DMS153 treated with DMSO at 0.1 percent for 48 hours (cell line): ENCODE measurements around the gene MYF5.

Source experiments
- DNase-seq: peaks from one replicate; lab custom pipeline; 2025; ENCODE audit not compliant: unreplicated experiment; lab: John Stamatoyannopoulos, UW

Gene MYF5

DNA sequence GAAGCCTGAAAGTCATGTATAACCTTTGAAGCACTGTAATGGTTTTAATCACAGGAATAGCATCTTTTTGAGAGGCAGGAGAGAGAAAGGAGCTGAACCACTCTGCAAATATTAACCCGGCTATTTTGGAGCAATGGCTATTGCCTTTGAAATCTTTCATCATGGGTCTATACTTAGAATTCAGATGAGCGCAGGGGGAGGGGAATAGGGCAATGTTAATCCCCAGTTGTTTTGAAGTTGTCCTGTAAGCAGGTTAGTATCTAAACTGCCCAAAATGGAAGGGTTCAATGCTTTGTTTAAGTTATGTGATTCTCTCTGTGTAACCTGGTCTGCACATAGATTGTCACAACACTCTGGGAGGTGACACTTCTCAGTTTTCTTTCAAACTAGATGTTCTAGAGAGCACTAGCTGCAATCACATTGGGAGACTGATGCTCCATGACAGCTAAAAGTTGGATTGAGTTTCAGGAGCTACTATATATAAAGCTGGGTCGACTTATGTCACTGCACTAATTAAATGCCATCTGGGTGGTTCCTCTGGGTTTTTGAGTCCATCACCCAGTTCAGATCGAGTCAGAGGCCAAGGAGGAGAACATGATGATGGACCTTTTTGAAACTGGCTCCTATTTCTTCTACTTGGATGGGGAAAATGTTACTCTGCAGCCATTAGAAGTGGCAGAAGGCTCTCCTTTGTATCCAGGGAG, 9.4 kb upstream of the MYF5 start, which contains the start of gene MYF6:
Gene MYF6, plus strand, starts transcription at position 509 of the 704 bp plus-strand sequence. Its CDS starts 86 bp downstream, at position 595.
- no peak for DNase-seq

DNA sequence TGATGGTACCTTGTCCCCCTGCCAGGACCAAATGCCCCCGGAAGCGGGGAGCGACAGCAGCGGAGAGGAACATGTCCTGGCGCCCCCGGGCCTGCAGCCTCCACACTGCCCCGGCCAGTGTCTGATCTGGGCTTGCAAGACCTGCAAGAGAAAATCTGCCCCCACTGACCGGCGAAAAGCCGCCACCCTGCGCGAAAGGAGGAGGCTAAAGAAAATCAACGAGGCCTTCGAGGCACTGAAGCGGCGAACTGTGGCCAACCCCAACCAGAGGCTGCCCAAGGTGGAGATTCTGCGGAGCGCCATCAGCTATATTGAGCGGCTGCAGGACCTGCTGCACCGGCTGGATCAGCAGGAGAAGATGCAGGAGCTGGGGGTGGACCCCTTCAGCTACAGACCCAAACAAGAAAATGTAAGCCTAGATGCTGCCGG, 8.9 kb upstream of the MYF5 start:
- DNase-seq = no peak

DNA sequence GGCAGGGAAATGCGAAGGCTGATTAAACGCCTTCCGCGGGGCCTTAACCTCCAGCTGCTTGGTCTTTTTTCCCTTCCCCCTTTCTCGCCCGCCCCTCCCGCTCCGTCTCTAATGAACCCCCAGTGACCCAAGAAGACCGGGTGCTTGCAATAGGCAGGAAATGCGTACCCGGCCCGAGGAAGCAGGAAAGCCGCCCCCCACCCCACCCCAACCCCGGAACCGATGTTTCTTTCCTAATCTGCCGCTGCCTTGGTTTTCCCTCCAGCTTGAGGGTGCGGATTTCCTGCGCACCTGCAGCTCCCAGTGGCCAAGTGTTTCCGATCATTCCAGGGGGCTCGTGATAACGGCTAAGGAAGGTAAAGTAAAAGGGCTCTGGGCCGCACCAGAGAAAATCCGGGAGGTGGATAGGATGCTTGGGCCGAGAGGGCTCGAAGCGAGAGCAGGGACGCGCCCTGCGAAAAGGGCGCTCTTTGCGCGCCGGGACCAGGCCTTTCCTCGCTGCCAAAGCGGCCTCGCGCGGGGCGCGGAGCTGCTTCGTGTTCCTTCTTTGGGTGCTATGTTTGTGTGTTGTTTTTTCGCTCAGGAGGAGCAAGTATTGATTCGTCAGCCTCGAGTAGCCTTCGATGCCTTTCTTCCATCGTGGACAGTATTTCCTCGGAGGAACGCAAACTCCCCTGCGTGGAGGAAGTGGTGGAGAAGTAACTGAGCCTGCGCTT, 8.3 kb upstream of the MYF5 start:
- no peak for DNase-seq

DNA sequence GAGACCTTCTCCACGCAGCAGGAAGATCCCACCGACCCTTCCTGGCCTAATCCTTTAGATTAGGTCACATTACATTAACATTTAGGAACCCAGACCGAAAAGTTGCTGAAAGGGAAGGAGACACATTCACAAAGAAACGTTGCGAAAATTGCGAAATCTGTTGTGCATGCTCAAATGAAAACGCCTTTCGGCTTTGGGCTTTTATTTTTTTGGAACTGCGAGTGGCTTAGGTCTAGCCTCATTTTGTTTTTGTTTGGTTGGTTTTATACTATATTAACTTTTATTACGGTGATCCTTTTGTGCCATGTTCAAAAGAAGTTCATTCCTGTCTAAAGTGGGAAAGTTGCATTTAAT, 7.8 kb upstream of the MYF5 start:
- DNase-seq = no peak

DNA sequence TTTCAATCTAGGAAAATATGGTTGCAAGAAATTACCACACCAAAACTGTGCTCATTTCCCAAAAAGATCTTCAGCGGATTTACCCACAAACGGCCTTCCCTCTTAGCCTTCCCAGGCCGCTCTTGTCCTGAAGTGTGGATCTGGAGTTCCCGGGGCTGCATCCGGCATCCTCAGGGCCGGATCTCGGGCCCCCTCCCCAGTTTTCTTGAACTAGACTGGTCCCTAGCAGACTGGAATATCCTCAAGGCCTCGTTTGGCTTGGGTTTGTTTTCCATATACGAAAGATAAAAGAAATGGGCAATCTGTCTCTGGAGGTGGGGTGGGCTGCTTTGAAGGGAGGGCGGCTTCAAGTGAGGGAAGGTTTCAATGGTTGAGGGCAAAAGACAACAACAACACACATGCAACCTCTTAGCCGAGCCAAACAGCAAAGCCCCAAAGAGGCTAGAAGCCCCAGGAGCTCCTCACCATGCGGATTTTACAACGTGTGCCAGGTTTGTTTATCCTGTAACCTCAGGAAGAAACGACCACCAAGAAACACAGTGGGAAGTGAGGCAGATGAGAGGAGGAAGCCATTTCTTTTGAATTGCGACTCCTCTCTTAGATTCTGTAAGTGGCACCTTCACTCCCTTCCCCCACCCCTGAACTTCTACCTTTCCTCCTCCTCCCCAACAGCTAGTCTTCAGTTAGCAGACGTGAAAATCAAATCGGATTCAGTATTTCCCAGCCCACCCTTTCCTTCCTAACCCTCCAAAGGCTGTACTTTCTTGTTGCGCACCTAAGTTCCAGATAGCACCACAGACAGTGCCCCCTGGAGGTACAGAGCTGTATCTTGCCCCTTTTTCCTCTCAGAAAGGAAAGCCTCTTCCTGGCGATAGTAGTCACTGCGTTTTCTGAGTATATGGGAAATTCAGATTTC, 6.6 kb upstream of the MYF5 start:
- DNase-seq = no peak

DNA sequence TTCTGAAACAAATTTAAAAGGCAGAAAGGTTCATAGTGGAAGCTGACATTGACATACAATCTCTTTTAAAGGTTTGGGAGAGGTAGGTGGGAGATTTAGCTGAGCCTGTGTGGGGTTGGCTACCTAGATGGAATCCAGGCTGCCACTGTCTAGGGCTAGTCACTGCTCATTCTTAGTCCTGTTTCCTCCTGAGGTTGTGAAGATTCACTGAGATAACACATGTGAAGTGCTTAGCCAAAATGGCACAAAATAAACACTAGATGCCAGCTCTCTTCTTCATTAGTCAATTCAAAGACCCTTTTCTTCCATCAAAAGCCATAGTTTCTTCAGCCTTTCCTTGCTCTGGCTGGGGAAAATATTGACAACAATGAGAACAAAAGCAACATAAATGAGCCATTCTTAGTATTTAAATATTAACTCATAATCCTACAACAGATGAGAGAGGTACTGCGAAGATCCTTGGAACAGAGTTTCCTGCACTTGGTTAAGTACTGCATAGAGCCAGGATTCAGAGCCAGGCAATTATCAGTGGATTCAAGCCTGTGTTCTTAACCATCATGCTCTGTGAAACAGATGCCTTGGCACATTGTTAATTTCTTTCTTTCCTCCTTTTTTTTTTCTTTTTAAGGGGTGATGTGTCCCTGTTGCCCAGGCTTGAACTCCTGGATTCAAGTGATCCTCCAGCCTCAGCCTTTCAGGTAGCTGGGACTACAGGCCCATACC, 5.8 kb upstream of the MYF5 start:
- no peak for DNase-seq

DNA sequence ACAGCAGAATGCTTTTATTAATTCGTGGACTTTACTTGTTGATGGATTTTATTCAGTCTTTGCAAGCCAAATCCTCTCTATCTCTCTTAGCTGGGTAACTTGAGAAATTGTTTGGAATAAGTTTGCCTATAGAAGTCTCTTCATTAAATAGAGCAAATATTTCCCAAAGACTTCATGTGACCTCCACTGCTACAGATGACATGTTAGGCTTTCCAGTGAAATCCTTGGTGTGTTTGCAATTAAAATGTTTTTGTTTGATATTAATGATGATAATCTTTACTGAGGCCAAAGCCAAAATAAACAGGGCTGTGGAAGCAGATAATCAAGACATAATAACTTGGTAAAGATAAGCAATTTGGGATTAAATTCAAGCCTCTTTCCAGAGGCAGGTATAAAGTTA, 4.8 kb upstream of the MYF5 start:
- no peak for DNase-seq

DNA sequence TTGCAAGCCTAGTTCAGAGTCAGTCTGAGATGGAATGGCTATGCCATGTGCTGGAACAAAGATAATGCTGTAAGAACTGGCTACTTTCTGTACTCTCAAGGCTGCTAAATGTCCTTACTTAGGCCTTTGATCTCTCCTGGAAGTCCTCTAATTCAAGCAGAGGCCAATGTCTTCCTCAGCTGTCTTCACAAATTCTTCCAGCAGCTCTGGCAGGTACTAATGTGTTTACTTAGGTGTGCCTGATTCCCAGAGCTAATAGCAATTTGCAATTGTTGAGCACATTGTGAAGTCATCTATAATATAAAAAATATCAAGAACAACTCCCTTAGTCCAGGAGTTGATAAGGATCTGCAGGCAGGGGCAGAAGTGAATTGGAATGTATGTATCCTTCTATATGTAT, 3.8 kb upstream of the MYF5 start:
- no peak for DNase-seq

DNA sequence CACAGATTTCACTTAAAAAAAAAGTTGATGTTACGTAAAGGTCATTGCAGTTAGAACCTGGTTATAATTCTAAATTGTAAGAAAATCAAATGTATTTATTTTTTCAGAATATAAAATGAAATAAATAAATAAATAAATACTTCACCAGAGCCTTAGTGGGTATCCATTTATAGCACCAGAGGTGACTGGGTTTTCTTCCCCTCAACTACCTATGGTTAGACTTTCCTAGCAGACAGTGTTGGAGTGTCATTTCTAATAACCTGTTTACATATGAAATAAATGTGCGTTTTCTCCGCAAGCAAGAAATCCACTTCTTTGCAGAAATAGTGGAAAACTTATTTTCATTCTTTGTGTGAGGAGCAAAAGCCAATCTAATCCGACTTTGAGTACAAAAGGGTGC, 3.3 kb upstream of the MYF5 start:
- DNase-seq = no peak

DNA sequence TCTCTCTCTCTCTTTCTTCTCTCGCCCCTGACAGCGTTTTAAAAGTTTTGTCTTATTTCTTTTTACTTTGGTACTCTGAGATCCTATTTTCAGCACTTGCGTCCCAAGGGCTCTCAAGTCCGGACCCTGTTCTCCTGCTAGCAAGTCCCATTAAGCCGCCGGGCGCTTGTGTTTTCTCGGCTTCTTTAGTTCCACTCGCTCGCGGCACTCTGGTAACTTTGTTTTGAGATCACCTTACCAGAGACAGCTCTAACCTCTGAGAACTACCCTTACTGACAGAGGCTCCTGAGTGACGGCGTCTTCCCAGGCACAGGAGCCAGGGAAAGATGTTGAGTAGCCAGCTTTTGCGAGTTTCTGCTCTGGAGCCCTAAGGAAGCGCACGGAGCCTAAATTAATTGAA, 2.7 kb upstream of the MYF5 start:
- no peak for DNase-seq

DNA sequence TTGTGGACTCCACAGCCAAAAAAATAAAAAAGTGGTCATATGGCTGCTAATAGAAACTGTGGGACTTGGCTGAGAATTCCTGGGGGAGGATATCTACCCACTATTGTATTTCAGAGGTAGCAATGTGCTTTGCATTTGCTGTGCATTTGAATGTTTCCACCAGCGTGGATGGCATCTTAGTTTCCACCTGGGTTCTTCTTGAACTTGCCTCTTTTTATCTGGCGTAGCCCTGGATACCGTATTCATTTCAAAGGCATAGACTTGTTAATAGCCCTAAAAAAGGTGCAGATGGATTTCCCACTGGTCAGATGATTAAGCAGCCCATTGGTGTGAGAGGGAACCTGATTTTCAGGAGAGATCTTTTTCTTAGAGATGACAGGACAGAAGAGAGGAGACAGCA, 1.9 kb upstream of the MYF5 start:
- DNase-seq = no peak

DNA sequence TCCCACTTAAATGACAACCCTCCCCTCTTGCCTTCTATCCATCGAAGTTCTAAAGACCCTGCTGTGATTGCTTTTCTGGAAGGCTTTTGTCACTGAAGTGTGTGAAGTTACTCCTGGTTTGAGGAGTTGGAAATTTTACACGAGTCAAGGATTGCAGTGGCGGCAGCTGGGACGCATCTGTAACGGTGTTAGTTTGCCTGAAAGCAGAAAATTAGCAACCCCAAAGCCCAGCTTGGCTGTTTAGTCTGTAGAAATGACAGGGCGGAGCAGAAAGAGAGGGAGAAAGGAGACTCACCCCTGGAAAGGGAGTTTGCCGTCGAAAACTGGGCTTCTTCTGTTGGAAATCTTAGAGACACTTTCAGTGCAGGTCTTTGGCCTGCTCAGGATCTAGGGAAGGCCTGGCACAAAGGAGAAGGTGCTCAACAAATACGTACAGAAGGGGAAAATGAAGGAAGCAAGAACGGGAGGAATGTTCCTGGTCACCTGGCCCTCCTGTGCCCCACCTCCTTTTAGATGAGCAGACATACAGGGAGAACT, 931 bp upstream of the MYF5 start:
- DNase-seq = no peak

DNA sequence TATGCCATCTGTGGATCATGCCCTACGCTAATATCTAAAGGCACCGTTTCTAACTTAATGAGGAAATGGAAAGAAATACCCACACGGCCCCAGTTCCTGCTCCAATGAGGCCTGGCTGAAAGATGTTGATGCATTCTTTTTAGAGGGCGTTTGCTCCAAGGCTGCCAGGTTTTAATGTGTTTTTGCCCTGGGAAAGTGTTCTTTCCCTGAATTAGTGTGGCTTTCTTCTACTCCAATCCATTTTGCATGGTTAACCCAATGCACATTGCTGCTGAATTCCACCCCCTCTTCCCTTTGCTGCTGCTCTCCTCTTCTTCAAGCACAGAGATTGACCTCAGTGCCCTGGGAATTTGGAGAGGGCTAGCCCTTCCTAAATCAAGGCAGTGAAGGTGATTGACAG, 1.1 kb downstream of the MYF5 start:
- DNase-seq = no peak

DNA sequence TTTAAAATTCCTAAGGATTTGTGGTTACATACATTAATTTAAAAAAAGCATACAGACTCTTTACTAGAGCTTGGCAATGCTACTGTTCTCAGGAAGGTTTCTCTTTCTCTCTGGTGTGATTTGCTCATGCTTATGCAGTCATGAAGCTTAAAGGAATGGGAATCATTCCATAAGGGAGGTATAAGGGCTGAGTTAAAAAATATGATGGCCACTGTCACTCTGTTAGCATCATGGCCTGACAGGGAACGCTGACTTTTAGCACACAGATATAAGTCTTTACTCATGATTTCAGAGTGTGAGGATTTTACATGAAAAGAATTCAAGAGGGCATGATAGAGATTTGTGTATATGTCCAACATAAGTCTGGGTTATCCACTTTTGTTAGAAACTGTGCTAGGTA, 3.8 kb downstream of the MYF5 start:
- DNase-seq = no peak

DNA sequence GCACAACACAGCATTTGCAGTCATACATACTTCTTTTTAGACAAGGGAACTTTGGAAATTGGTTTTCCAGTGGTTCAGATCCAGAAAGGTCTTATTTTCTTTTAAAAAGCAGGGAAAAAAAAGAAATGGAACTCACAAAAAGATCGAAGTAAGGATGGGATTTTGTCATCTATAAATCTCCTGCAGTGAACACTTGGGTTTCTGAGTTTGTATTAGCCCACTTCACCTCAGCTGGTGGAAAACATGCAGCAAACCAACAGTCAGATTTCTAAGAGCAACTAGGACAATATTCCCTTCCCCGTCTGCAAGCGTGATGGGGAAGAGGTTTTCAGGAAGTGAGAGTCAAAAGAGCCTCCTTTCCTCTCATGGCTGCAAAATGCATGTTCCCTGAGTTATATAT, 4.6 kb downstream of the MYF5 start:
- DNase-seq = no peak

DNA sequence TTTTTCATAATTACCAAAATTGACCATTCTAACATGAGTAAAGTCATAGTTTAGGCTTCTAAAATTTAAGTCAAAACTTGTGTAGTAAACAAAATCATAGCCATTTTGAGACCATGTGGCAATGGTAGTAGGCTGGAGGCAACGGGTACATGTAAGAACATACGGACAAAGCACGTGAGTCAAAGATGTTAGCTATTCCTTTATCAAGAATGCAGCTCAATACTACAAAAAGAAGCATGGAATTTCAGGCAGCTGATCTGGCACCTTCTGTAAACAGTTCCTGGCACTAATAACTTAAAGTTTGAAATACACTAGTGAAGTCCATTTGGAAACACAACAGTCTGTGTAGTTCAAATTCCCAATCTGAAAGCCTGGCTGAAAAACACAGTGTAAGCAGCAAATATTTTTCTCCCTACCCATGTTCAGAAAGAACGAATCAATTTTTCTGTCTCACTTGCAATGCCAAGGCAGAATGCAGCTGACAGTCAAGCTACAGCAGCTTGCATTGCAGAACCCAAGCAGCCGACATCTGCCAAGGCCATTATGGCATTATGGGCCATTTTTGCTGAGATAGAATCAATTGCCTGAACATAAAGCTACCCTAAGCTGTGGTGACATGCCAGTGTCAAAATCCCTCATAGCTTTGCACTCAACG, 29.3 kb downstream of the MYF5 start:
- DNase-seq = no peak

DNA sequence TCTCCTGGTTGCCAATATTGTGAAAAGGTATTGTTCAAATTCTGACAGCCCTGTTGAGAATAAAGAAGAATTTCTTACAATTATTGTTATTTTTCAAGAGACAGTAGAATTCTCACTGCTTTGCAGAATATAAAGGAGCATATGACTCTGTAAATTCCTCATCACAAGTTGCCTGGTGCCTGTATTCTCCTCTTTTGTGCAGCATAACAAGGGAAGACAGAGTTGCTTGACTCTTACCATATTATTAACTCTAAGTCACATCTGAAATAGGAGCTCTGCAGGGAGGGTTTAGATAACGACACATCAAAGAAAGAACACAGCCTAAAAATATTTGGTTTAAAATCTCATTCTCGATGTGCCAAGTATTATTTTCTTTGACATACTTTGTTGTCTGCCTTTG, 31.1 kb downstream of the MYF5 start:
- no peak for DNase-seq

DNA sequence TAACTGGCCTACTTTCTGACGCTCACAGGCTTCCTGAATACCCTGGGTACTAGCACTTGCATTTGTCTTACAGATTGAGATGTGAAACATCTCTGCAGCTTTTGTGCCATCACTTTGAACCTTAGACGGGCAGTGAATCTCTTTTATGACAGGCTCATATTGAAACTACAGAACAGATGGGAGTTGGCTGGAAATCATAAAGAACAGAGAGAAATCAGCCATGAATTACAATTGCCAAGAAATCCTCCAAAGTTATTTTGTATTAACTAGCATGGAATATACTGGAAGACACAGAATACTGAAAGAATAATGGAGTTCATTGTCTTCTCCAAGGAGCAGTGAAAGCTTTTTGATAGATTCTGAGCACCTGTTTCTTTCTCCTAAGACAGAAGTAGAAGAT, 32.7 kb downstream of the MYF5 start:
- DNase-seq = no peak

DNA sequence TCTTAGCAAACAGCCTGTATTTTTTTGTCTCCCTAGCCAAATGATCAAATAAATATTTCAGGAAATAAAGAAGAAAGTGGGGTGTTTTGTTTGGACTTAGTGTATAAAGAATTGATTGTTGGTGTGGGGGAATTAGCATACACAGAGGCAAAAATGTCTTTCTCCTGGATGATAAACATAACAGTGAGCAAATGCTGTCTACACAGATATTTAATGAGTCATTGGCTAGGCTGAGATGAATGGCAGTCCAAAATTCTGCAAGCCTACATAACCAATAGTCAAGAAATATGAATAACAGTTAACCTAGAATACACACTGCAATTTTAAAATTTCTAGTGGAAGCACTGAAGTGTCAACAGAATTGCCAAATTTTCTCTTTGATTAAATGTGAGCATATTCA, 35.8 kb downstream of the MYF5 start:
- DNase-seq = no peak

DNA sequence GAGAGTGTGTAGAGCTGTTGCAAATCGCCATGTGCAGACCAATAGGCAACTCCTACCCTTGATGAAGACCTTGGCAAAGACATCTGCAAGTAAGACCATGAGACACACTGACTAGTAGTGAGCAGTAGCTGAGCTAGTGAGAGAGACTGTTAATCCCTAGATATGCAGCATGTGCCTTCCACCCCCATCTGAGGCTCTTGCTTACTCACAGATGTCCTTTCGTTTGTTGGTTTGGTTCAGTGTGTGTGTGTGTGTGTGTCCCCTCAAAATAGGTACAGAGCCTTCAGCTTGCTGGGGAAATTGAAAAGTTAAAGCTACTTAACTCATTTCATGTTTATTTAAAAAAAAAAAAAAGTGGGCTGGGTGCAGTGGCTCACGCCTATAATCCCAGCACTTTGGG, 37.6 kb downstream of the MYF5 start:
- DNase-seq = no peak
